Stimulated activated effector memory CD8-positive, alpha-beta T cell treated with anti-CD3 and anti-CD28 coated beads, Interleukin-12 subunit alpha, Interleukin-12 subunit beta, amount 100 ng/mL, for 72 hours (primary cell): ENCODE data around the gene EDEM1.
"Not testable (repeated sequence)": the region's sequence is repeated elsewhere in the genome, so short reads cannot be mapped to it uniquely, and the experiment has no call there.

Source experiments
- ATAC-seq: fragments of 150-1000 bp; cut with Tn5 transposase; 2 replicates; pipeline ENCODE4 v1.10.0; 2021
- DNase-seq, 2 donors: peaks; one replicate each; pipeline ENCODE4 v3.0.0; 2021 to 2022; ENCODE audit warnings: low spot score in 2 of 2
- H3K27ac Mint-ChIP-seq: one replicate; pipeline ENCODE4 v1.8.0; 2022; ENCODE audit warnings: mild to moderate bottlenecking, mixed read lengths
- H3K36me3 Mint-ChIP-seq: one replicate; pipeline ENCODE4 v1.8.0; 2022; ENCODE audit warnings: mild to moderate bottlenecking, mixed read lengths
- H3K4me1 Mint-ChIP-seq: one replicate; pipeline ENCODE4 v1.8.0; 2022; ENCODE audit warnings: mixed read lengths
- H3K4me3 Mint-ChIP-seq: one replicate; pipeline ENCODE4 v1.8.0; 2022; ENCODE audit warnings: mild to moderate bottlenecking, mixed read lengths
- H3K9me3 Mint-ChIP-seq: one replicate; pipeline ENCODE4 v1.8.0; 2022; ENCODE audit warnings: mixed read lengths

Gene EDEM1

DNA sequence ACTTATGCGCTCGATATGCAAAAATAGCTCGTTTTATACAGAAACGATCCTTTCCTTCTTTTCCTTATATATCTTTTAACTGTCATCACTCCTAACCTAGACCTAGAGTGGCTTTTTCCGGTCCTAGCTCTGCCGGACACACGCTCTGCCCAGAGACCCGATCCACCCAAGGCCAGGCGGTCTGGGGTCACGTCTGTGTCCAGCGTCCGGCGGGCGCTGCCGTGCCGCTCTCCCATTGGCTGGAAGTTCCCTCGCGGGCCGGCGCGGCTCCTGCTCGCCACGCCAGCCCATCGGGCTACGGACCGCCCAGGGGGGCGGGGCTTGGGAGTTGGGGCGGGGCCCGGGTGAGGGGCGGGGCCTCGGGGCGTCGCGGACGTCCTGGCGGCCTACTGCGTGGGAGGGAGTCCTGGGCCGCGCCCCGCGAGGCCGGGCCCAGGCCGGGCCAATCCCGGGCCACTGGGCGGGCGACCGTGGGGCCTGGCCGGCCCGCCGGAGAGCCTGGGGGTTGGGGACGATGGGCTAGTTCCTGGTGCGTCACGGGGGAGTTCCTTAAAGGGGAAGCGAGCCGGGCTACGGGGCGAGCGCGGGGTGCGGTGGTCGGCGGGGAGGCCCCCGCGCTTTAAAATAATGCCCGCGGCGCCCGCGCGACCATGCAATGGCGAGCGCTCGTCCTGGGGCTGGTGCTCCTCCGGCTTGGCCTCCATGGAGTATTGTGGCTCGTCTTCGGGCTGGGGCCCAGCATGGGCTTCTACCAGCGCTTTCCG is at the start of gene EDEM1:
TSS of gene EDEM1 (plus strand) at position 552 of the 764 bp plus-strand sequence. CDS start at position 651, 99 bp downstream.
- DNase-seq (peak; percentile 98), ATAC-seq (peak; percentile 93)
- no peaks in the 10 kb centered on the region for H3K9me3 Mint-ChIP-seq
- H3K4me1 Mint-ChIP-seq = peaks cover 33% of the 10 kb centered on the region
- H3K4me3 Mint-ChIP-seq = peak within 1 kb of the TSS; percentile 98
- peaks cover 70% of the 10 kb centered on the region for H3K36me3 Mint-ChIP-seq
- peak within 1 kb of the TSS; percentile 99 for H3K27ac Mint-ChIP-seq

- Mint-ChIP-seq H3K9me3 (no peaks in the 10 kb centered on the region), H3K4me1 (peaks cover 60% of the 10 kb centered on the region), H3K4me3 (peak overlapping the region; percentile 16), H3K36me3 (peaks cover 11% of the 10 kb centered on the region), H3K27ac (peak overlapping the region; percentile 72)
- DNase-seq (no peak), ATAC-seq (peak; percentile 33)
These were observed 49.1 kb upstream of the EDEM1 start for GRCh38 chr3:5138214-5138981.

- Mint-ChIP-seq H3K9me3 (no peaks in the 10 kb centered on the region), H3K27ac (peak overlapping the region; percentile 72), H3K4me1 (peaks cover 76% of the 10 kb centered on the region), H3K4me3 (peak overlapping the region; percentile 3), H3K36me3 (peaks cover 11% of the 10 kb centered on the region)
- DNase-seq (no peak), ATAC-seq (no peak)
These were observed 47.3 kb upstream of the EDEM1 start for GRCh38 chr3:5140230-5140621.

DNA sequence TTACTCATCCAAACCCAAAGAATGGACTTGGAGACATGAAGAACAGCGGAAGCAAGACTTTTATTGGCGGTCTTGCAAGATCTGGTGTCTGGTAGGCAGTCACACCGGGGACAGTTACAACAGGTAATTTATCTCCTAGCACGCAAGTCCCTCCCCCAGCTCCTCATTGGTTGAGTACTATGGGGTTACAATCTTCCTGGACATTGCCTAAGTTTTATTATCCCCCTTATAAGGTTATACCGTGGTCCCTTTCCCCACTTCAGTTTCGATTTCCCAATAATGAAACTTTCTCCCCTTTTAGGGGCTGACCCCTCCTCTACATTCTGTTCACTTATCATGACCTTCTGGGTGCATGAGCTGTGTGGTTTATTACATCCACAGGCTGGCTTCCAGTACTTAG is 46.7 kb upstream of the EDEM1 start:
- no peaks in the 10 kb centered on the region for H3K9me3 Mint-ChIP-seq
- ATAC-seq (no peak), DNase-seq (no peak)
- H3K4me1 Mint-ChIP-seq = peaks cover 79% of the 10 kb centered on the region
- H3K4me3 Mint-ChIP-seq = no peak overlapping the region
- no peak overlapping the region for H3K27ac Mint-ChIP-seq
- H3K36me3 Mint-ChIP-seq = peaks cover 14% of the 10 kb centered on the region

DNA sequence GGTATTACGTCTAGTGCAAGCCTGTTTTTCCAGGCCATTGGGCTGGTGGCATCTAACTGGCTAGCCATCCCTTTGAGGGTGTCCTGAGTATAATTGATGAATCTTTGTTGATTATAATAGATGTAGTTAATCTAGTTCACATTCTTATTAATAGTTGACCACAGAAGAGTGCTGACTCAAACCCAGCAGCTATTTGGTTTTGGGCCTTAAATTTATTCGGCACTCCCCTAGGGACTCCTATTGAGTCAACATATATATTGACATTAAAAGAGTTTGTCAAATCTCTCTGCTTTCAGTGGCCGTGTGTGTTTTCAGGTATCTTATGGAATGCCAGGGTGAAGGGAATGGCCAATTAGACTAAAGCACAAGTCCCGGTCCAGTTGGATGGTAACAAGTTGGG is 45.7 kb upstream of the EDEM1 start:
- peaks cover 74% of the 10 kb centered on the region for H3K4me1 Mint-ChIP-seq
- ATAC-seq (no peak), DNase-seq (no peak)
- H3K4me3 Mint-ChIP-seq = no peak overlapping the region
- H3K27ac Mint-ChIP-seq = peak overlapping the region; percentile 38
- peaks cover 20% of the 10 kb centered on the region for H3K36me3 Mint-ChIP-seq
- H3K9me3 Mint-ChIP-seq = peaks cover 2% of the 10 kb centered on the region

GRCh38 chr3:5143464-5143863 is 44.0 kb upstream of the EDEM1 start:
- peak; percentile 55 for ATAC-seq
- Mint-ChIP-seq H3K27ac (peak overlapping the region; percentile 69), H3K4me1 (peaks cover 78% of the 10 kb centered on the region), H3K36me3 (peaks cover 17% of the 10 kb centered on the region), H3K9me3 (peaks cover 8% of the 10 kb centered on the region), H3K4me3 (no peak overlapping the region)
- no peak for DNase-seq

DNA sequence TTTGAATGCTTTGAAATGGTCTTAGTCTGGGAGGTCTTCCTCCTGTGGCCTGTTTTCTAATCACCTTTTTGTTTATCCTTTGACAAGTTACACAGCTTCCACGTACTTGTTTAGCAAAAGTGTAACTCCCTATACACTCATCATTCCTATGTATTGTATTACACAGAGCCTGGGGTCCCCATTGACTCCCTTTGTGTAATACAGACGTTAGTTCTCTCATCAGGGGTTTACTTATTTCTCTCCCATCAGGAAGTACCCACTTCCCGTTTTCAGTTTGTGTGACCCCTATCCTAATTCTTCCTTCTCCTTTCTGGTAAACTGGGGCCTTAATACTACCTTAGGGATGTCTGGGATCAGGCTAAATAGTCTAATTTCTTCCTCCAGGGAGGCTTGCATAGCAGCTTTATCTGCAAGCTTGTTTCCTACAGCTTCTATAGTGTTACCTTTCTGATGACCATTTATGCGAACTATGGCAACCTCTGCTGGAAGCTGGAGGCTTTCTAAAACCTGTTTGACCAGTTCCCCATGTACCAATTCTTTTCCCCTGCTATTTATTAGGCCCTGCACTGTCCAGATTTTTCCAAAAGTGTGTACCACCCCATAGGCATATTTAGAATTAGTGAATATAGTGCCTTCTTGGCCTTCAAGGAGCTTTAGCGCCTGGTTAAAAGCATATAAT is 43.1 kb upstream of the EDEM1 start:
- Mint-ChIP-seq H3K4me1 (peaks cover 84% of the 10 kb centered on the region), H3K27ac (peak overlapping the region; percentile 69), H3K36me3 (peaks cover 17% of the 10 kb centered on the region), H3K4me3 (no peak overlapping the region), H3K9me3 (peaks cover 8% of the 10 kb centered on the region)
- DNase-seq (no peak), ATAC-seq (no peak)

GRCh38 chr3:5145120-5145519 is 42.4 kb upstream of the EDEM1 start:
- Mint-ChIP-seq H3K27ac (no peak overlapping the region), H3K4me1 (peaks cover 84% of the 10 kb centered on the region), H3K36me3 (peaks cover 17% of the 10 kb centered on the region), H3K4me3 (no peak overlapping the region), H3K9me3 (peaks cover 8% of the 10 kb centered on the region)
- DNase-seq (no peak), ATAC-seq (no peak)

DNA sequence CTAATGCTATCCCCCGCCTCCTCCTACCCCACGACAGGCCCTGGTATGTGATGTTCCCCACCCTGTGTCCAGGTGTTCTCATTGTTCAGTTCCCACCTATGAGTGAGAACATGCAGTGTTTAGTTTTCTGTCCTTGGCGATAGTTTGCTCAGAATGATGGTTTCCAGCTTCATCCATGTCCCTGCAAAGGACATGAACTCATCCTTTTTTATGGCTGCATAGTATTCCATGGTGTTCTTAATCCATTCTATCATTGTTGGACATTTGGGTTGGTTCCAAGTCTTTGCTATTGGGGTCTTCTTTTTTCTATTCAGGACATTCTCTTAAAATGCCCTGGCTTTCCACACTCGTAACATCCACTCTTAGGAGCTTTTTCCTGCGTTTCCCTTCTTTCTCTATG is 40.4 kb upstream of the EDEM1 start:
- H3K9me3 Mint-ChIP-seq, H3K4me3 Mint-ChIP-seq, DNase-seq, H3K27ac Mint-ChIP-seq, ATAC-seq: not testable (repeated sequence)
- Mint-ChIP-seq H3K4me1 (peaks cover 76% of the 10 kb centered on the region), H3K36me3 (peaks cover 17% of the 10 kb centered on the region)

DNA sequence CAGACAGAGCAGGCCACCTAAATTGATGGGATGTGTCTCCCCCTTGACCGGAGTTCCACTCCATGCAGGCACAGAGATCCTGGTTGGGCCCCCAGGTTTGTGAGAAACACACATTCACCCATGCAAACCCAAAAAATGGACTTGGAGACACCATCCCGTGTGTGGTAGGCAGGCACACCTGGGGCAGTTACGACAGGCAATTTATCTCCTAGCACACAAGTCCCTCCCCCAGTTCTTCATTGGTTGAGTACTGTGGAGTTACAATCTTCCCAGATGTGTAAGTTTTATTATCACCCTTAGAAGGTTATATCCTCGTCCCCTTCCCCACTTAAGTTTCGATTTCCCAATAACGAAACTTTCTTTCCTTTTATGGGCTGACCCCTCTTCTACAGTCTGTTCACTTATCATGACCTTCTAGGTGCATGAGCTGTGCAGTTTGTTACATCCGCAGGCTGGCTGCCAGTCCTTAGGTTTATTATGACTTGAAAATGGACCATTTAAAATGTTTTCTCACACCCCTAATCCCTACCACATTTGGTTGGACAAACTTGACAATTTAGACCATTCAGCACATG is 38.1 kb upstream of the EDEM1 start:
- peak overlapping the region; percentile 76 for H3K27ac Mint-ChIP-seq
- no peak for ATAC-seq
- H3K36me3 Mint-ChIP-seq = peaks cover 17% of the 10 kb centered on the region
- peaks cover 78% of the 10 kb centered on the region for H3K4me1 Mint-ChIP-seq
- no peak overlapping the region for H3K4me3 Mint-ChIP-seq
- peaks cover 8% of the 10 kb centered on the region for H3K9me3 Mint-ChIP-seq
- DNase-seq = peak in 1 of 2 donors; percentile 30

- Mint-ChIP-seq H3K9me3 (peaks cover 8% of the 10 kb centered on the region), H3K36me3 (peaks cover 10% of the 10 kb centered on the region), H3K27ac (peak overlapping the region; percentile 17), H3K4me1 (peaks cover 86% of the 10 kb centered on the region), H3K4me3 (no peak overlapping the region)
- ATAC-seq (no peak), DNase-seq (no peak)
These were observed 35.9 kb upstream of the EDEM1 start for GRCh38 chr3:5151586-5151985.

- no peak for DNase-seq
- Mint-ChIP-seq H3K9me3 (no peaks in the 10 kb centered on the region), H3K36me3 (peaks cover 5% of the 10 kb centered on the region), H3K4me1 (peaks cover 80% of the 10 kb centered on the region), H3K4me3 (no peak overlapping the region), H3K27ac (no peak overlapping the region)
- ATAC-seq = no peak
These were observed 34.4 kb upstream of the EDEM1 start for GRCh38 chr3:5153074-5153473.

GRCh38 chr3:5155241-5155640 is 32.3 kb upstream of the EDEM1 start:
- ATAC-seq (no peak), DNase-seq (no peak)
- H3K4me1 Mint-ChIP-seq = peaks cover 66% of the 10 kb centered on the region
- peaks cover 5% of the 10 kb centered on the region for H3K36me3 Mint-ChIP-seq
- no peak overlapping the region for H3K4me3 Mint-ChIP-seq
- H3K27ac Mint-ChIP-seq = peak overlapping the region; percentile 30
- H3K9me3 Mint-ChIP-seq = no peaks in the 10 kb centered on the region

DNA sequence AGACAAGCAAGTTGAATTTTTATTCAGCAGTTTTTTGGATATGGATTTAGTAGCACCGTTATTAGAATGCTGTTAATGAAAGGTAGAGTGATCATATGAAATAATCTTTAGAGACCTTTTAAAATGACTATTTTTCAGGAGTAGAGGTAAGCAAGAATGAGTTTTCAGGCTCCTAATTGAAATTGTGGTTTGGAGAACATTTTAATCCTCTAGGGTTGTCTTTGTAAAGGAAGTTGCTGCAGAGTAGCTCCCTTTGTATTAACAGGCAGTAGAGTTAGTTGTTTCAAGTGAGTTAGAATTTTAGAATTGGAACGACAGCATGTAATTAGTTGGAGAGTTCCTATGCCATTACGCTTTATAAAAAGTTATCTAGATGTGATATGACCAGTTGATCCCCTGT is 27.2 kb upstream of the EDEM1 start:
- Mint-ChIP-seq H3K9me3 (no peaks in the 10 kb centered on the region), H3K27ac (peak overlapping the region; percentile 45), H3K36me3 (no peaks in the 10 kb centered on the region), H3K4me3 (no peak overlapping the region), H3K4me1 (peaks cover 65% of the 10 kb centered on the region)
- ATAC-seq = no peak
- DNase-seq = no peak
